A549 (cell line): ENCODE measurements around the gene TNRC6A. TPM values are rescaled to one million over a fixed set of nuclear protein-coding genes. Genes with fewer than 3 reads are reported as not detected.
"Not testable (repeated sequence)": the region's sequence is repeated elsewhere in the genome, so short reads cannot be mapped to it uniquely, and the experiment has no call there.

Experiments used
- ATAC-seq, 2 experiments: fragments of 200-7000 bp in 1 of 2; fragments of >200 bp in 1 of 2; cut with Nextera tagmentation in 1 of 2; cut with Tn5 transposase in 1 of 2; 3 replicates each; pipeline versions ENCODE4 v1.8.0 to v1.9.1; 2018 to 2020; ENCODE audit warnings: mild to moderate bottlenecking in 1 of 2, moderate library complexity in 1 of 2
- CTCF ChIA-PET: fragments of 300-600 bp; sonication (Branson Sonifier 250); formaldehyde crosslinking; extraction: SDS; loops from one replicate; lab custom pipeline; 2021; ENCODE audit warnings: antibody characterized with exemption, inconsistent platforms; lab: Yijun Ruan, JAX
- POLR2A ChIA-PET: fragments of 350-600 bp; formaldehyde crosslinking; extraction: SDS; loops from one replicate; lab custom pipeline; 2021; ENCODE audit warnings: antibody characterized with exemption, inconsistent platforms; lab: Yijun Ruan, JAX
- DNase-seq, 2 experiments: peaks; one replicate each; pipeline versions ENCODE4 v3.0.0 to v3.0.0-alpha.2; 2011 to 2016; ENCODE audit warnings: low read depth in 1 of 2, low spot score in 1 of 2
- FAIRE-seq: peaks from 2 replicates; lab custom pipeline; 2011; peaks lifted over from hg19 to GRCh38; lab: Jason Lieb, UNC
- H3K27ac ChIP-seq, 2 experiments: fragments of >200 bp; sonication (Bioruptor Twin); formaldehyde crosslinking; 3 replicates each; pipeline ENCODE4 v1.5.1; 2016 to 2017
- H3K4me1 ChIP-seq: fragments of >200 bp; sonication (Bioruptor Twin); formaldehyde crosslinking; 3 replicates; pipeline ENCODE4 v1.6.1; 2016
- H3K4me2 ChIP-seq: fragments of >200 bp; sonication (Bioruptor Twin); formaldehyde crosslinking; 3 replicates; pipeline ENCODE4 v1.6.1; 2016
- H3K4me3 ChIP-seq: fragments of >200 bp; sonication (Bioruptor Twin); formaldehyde crosslinking; 3 replicates; pipeline ENCODE4 v1.5.1; 2016
- H3K9me3 ChIP-seq: fragments of >200 bp; sonication (Bioruptor Twin); formaldehyde crosslinking; 3 replicates; pipeline ENCODE4 v1.6.1; 2016
- CHD2 ChIP-seq: fragments of 150-350 bp; IDR thresholded peaks from 2 replicates; pipeline ENCODE4 v1.6.1; 2014; ENCODE audit warnings: low read length; ENCODE audit not compliant: partially characterized antibody
- HDAC2 ChIP-seq: fragments of 200-600 bp; sonication (generic); IDR thresholded peaks from 2 replicates; pipeline ENCODE4 v1.6.1; 2016
- HEYL ChIP-seq: fragments of 250-450 bp; sonication (Bioruptor Pico); IDR thresholded peaks from 2 replicates; pipeline ENCODE4 v1.8.0; 2021; ENCODE audit warnings: mild to moderate bottlenecking, moderate library complexity
- HMGXB4 ChIP-seq: fragments of 250-450 bp; sonication (Bioruptor Pico); IDR thresholded peaks from 2 replicates; pipeline ENCODE4 v1.5.0; 2021; ENCODE audit warnings: mild to moderate bottlenecking, moderate library complexity, borderline replicate concordance
- HOXB13 ChIP-seq: fragments of 250-450 bp; sonication (Bioruptor Pico); IDR thresholded peaks from 2 replicates; pipeline ENCODE4 v1.5.0; 2020; ENCODE audit warnings: low read depth, mild to moderate bottlenecking, moderate library complexity
- HOXB5 ChIP-seq: fragments of 250-450 bp; sonication (Bioruptor Pico); IDR thresholded peaks from 2 replicates; pipeline ENCODE4 v1.5.0; 2020; ENCODE audit warnings: mild to moderate bottlenecking, moderate library complexity
- JUN ChIP-seq, 2 experiments: fragments of >200 bp; sonication (Bioruptor Twin); formaldehyde crosslinking; IDR thresholded peaks; 2 replicates in 1 of 2; 3 replicates in 1 of 2; pipeline ENCODE4 v1.6.1; 2016 to 2017
- MAX ChIP-seq: IDR thresholded peaks from 2 replicates; pipeline ENCODE4 v1.6.1; 2012
- MYC ChIP-seq: IDR thresholded peaks from 2 replicates; pipeline ENCODE4 v1.6.1; 2012; ENCODE audit warnings: mild to moderate bottlenecking, inconsistent platforms, low read length, improper control_type of control experiment, borderline replicate concordance
- POLR2AphosphoS2 ChIP-seq: conservative IDR thresholded peaks from 2 replicates; pipeline ENCODE4 v1.6.1; 2012; ENCODE audit warnings: low read length, improper control_type of control experiment, inconsistent platforms
- RARB ChIP-seq: fragments of 250-450 bp; sonication (Bioruptor Pico); IDR thresholded peaks from 2 replicates; pipeline ENCODE4 v1.8.0; 2021; ENCODE audit warnings: mild to moderate bottlenecking, moderate library complexity
- USF2 ChIP-seq: fragments of 450-650 bp; IDR thresholded peaks from 2 replicates; pipeline ENCODE4 v1.6.1; 2014; ENCODE audit warnings: antibody characterized with exemption
- ZC3H11A ChIP-seq: fragments of 450-650 bp; IDR thresholded peaks from 2 replicates; pipeline ENCODE4 v1.6.1; 2014; ENCODE audit warnings: antibody characterized with exemption, mild to moderate bottlenecking
- WGBS: methylation state at CpG from one replicate; pipeline ENCODE4 v1.1.6; 2017; ENCODE audit errors: missing lambda C conversion rate; 5-methylcytosine and 5-hydroxymethylcytosine counted together
- polyA plus RNA-seq, 4 experiments: library from polyadenylated mRNA; depleted of rRNA in 3 of 4; stranded (reverse); fragments of >200 nt; fragmentation: RNase III in 1 of 4; extraction: RNeasy Plus Mini Kit Qiagen cat#74134 plus additional on column Dnase treatment in 1 of 4; gene quantifications; 2 replicates in 3 of 4; 3 replicates in 1 of 4; pipeline ENCODE4 v1.2.3, GENCODE V29; 2011 to 2017
- TF ChIP-seq, protein P1 (sequence below): fragments of 150-350 bp; IDR thresholded peaks from 2 replicates; pipeline ENCODE4 v1.6.1; 2014; ENCODE audit warnings: low read depth, mild to moderate bottlenecking, low read length
- TF ChIP-seq, protein P2 (sequence below): IDR thresholded peaks from 2 replicates; pipeline ENCODE4 v1.6.1; 2012
- TF ChIP-seq, protein P3 (sequence below): fragments of >200 bp; sonication (Bioruptor Twin); formaldehyde crosslinking; IDR thresholded peaks from 3 replicates; pipeline ENCODE4 v1.6.1; 2016

The TNRC6A gene
- polyA plus RNA-seq, 2 of the 4 experiments (the other 2 are of a cell fraction) = 26.7 to 51.6 TPM

- H3K4me1 ChIP-seq = no peaks in the 10 kb centered on the region
- H3K4me2 ChIP-seq = no peak overlapping the region
- ChIA-PET CTCF (interaction anchor here (1.2 to 1.4 kb wide), 4 partner anchors 11 to 231 kb away, joined by 3 to 4 read pairs (median 4); no protein-coding TSS in a partner anchor), POLR2A (no interaction called here)
- DNase-seq (no peak), FAIRE-seq (no peak), ATAC-seq (peak; percentile 78 to 90)
- WGBS = 86% methylated on average over 11 of the region's 11 CpGs
- TF ChIP-seq MAX (no peak), USF2 (no peak), POLR2AphosphoS2 (no peak), MYC (no peak), HOXB13 (no peak), CHD2 (no peak), ZC3H11A (no peak), JUN (IDR thresholded peaks at IDR 0.05) (no peak), HDAC2 (no peak), HEYL (CRISPR knock-in tag) (no peak)
- TF ChIP-seq, protein P1, sequence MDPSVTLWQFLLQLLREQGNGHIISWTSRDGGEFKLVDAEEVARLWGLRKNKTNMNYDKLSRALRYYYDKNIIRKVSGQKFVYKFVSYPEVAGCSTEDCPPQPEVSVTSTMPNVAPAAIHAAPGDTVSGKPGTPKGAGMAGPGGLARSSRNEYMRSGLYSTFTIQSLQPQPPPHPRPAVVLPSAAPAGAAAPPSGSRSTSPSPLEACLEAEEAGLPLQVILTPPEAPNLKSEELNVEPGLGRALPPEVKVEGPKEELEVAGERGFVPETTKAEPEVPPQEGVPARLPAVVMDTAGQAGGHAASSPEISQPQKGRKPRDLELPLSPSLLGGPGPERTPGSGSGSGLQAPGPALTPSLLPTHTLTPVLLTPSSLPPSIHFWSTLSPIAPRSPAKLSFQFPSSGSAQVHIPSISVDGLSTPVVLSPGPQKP = no peak
- TF ChIP-seq, protein P2, sequence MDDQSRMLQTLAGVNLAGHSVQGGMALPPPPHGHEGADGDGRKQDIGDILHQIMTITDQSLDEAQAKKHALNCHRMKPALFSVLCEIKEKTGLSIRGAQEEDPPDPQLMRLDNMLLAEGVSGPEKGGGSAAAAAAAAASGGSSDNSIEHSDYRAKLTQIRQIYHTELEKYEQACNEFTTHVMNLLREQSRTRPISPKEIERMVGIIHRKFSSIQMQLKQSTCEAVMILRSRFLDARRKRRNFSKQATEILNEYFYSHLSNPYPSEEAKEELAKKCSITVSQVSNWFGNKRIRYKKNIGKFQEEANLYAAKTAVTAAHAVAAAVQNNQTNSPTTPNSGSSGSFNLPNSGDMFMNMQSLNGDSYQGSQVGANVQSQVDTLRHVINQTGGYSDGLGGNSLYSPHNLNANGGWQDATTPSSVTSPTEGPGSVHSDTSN = no peak
- no peaks in the 10 kb centered on the region for H3K9me3 ChIP-seq
- H3K4me3 ChIP-seq = no peak overlapping the region
- no peak overlapping the region for H3K27ac ChIP-seq
These were observed 81.7 kb downstream of the TNRC6A start for GRCh38 chr16:24810951-24811843.

DNA sequence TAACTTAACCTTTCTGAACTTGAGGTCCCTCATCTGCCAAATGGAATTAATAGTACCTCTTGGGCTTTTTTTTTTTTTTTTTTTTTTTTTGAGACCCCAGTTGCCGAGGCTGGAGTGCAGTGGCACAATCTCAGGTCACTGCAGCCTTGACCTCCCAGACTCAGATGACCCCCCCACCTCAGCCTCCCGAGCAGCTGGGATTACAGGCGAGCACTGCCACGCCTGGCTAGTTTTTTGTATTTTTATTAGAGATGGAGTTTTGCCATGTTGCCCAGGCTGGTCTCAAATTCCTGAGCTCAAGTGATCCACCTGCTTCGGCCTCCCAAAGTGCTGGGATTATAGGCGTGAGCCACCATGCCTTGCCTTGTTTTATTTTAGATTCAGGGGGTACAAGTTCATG, 83.4 kb downstream of the TNRC6A start:
- FAIRE-seq, H3K4me1 ChIP-seq, H3K4me3 ChIP-seq, ATAC-seq, H3K27ac ChIP-seq, H3K9me3 ChIP-seq, DNase-seq, POLR2A ChIA-PET, H3K4me2 ChIP-seq: not testable (repeated sequence)
- CTCF ChIA-PET = interaction anchor here (0.6 to 1.4 kb wide), 6 partner anchors 7 to 385 kb away, joined by 3 to 6 read pairs (median 4); no protein-coding TSS in a partner anchor
- 84% methylated on average over 6 of the region's 6 CpGs for WGBS

DNA sequence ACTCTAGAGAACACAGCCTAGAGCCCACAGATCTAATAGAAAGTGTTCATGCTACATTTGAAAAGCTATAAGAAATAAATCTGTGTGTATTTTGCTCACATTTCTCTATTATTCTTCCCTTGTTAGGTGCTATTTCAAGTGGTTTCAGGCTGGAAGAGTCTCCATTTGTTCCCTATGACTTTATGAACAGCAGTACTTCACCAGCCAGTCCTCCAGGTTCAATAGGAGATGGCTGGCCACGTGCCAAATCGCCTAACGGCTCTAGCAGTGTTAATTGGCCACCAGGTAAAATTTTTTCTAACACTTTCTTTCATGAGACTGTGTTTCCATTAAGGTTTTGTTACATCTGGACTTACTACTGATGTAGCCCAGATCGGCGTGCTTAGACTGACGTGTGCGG, 85.6 kb downstream of the TNRC6A start:
- no peak for FAIRE-seq
- DNase-seq = no peak
- Histone ChIP-seq H3K4me1 (no peaks in the 10 kb centered on the region), H3K4me3 (no peak overlapping the region), H3K4me2 (no peak overlapping the region), H3K9me3 (no peaks in the 10 kb centered on the region), H3K27ac (no peak overlapping the region)
- TF ChIP-seq RARB (no peak), HDAC2 (no peak), HOXB5 (CRISPR knock-in tag) (no peak), HMGXB4 (CRISPR knock-in tag) (no peak)
- TF ChIP-seq, protein P3, sequence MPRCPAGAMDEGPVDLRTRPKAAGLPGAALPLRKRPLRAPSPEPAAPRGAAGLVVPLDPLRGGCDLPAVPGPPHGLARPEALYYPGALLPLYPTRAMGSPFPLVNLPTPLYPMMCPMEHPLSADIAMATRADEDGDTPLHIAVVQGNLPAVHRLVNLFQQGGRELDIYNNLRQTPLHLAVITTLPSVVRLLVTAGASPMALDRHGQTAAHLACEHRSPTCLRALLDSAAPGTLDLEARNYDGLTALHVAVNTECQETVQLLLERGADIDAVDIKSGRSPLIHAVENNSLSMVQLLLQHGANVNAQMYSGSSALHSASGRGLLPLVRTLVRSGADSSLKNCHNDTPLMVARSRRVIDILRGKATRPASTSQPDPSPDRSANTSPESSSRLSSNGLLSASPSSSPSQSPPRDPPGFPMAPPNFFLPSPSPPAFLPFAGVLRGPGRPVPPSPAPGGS = no peak
- TF ChIP-seq, protein P2 = no peak
- 88% methylated on average over 7 of the region's 7 CpGs for WGBS
- POLR2A ChIA-PET = no interaction called here
- ATAC-seq = no peak
- CTCF ChIA-PET = interaction anchor here (1.1 to 3.4 kb wide), 2 partner anchors 15 to 235 kb away, joined by 3 to 12 read pairs; no protein-coding TSS in a partner anchor
